Skeletal muscle cell (primary cell): Measurements from ENCODE around the gene ALOX5AP.

Experiments
- DNase-seq: peaks from one replicate; pipeline ENCODE4 v3.0.0-alpha.2; 2010; ENCODE audit warnings: low read depth
- H3K4me3 ChIP-seq: 2 replicates; pipeline ENCODE4 v1.5.1; 2011; ENCODE audit warnings: low read depth, mild to moderate bottlenecking, control low read depth, low read length, moderate library complexity

The ALOX5AP gene

DNA sequence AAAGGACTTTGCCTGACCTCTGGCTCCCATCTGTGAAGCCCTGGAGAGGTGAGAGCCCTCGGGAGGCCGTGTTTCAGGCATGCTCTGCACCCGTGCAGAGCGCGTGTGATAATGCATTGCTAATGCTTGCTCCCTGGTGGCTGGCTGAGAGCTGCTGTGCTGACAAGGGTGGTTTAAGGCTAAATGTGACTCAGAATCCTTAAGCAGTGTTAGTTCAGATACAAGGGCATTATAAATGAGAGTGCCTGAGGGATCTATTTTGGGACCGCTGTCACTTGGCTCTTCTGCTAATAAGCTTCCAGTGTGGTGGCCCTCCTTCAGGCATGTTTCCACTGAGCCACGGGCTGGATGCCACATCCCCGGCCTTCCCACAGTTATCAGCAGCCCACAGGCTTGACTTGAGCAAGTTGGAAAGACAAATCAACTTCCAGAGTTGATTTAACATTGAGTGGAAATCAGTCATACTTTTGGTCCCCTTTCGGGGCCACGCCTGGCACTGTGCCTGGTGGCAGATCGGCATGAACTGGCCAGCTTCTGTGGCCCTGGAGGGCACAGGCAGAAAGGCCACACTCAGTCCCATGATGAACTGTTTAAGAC lies 17.0 kb downstream of the ALOX5AP start:
- peak; percentile 31 for DNase-seq
- H3K4me3 ChIP-seq: no peak overlapping the region

DNA sequence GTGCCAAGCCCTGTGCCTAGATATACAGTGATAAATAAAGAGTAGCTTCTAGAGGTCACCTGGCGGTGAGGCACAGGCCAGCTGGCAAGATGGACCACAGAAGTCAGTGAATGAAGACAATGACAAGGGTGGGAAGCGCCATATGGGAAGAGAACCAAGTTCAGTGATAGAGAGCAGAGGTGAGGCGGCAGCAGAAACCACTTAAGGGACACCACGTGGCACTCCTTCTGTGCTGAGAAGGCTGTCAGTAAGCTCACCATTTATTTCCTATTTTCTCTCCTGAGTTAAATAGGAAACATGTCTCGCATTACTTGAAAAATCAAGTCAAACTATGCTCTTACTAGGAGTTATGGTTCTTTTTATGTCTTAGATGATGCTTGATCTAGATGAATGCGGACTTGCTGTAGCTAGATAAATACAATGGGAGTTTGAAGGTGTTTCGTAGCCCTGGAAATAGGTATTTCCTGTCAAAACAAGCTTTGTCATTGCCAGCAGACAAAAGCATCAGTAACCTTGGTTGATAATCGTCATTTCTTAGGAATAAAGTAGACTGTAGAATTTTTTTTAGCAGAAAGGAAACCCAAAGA lies 17.8 kb downstream of the ALOX5AP start:
- DNase-seq: no peak
- no peak overlapping the region for H3K4me3 ChIP-seq

DNA sequence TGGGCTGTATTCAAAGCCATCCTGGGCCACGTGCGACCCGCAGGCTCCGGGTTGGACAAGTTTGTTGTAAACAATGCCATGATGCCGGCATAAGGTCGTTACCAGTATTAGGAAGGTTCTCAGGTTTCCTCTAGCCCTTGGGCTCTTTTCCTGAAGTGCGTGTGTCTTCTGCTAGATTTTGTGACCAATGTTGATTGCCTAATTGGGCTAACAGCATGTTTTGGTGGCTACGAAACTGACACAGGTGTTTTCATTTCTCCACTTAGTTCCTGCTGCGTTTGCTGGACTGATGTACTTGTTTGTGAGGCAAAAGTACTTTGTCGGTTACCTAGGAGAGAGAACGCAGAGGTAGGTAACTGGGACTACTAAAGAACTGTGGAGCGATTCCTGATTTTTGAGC lies 20.3 kb downstream of the ALOX5AP start:
- no peak for DNase-seq
- H3K4me3 ChIP-seq: no peak overlapping the region

DNA sequence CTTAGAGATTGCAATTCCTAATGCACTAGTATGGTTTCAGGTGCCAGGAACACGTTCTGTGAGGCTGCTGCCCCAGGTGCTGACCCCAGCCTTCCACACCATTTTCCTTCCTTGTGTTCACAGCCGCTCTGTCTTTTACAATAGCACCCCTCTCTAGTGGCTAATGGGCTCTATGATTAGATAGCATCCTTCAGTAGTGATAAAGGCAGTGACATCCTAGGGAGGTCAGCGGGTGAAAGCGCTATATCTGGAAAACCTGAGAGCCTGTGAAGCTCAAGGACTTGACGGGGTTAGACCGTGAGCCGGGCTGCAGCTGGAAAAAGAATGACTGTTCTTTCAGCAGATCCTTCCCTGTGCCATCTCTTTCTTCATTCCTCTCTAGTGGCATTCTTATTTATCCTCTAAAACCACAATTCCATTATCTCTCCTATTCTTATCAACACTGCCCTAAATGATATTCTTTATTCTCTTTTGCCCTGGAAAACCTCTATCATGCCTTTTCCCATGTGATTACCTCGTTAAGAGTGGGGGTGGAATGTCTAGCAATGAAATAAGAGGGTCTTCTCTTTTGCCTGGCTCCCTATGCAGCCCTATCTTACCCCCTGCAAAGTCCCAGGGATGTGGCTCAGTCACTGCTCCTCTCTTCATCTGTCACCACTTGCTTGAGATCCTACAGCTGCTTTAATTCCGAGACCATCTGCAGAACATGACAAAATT lies 21.8 kb downstream of the ALOX5AP start:
- H3K4me3 ChIP-seq: no peak overlapping the region
- DNase-seq: no peak

DNA sequence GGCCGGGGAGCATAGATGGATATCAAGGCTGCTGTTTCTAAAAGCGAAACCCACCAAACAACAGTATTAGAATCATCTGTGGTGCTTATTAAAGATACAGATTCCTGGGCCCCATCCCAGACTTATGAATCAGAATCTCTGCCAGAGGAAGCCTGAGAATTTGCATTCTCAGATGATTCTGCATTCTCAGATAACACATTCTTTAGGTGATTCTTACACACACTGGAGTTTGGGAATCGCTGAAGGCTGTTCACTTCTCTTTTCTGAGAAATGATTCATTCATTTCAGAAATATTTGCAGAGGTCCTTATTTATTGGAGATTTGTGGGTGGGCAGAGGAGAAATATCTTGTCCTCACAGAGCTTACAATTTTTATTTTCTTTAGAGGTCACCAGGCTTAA lies 24.4 kb downstream of the ALOX5AP start:
- no peak overlapping the region for H3K4me3 ChIP-seq
- DNase-seq: no peak

DNA sequence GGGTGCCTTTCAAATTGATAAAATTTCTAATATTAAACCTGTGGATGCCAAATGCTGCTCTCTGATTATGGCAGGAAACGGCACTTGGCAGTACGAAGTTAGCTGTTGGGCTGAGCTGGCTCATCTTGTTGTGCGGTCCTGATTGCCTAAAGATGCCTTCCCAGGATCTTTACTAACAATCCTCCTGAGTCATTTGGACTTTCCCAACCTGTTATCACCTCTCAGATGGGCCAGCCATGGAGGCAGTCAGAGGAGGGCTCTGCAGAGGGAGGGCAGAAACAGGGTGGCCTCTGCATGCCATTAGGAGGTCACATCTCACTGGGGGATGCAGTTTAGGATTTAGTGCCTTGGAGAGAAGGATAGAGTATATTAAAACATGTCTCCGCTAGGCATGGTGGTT lies 27.3 kb downstream of the ALOX5AP start:
- no peak for DNase-seq
- H3K4me3 ChIP-seq: no peak overlapping the region

DNA sequence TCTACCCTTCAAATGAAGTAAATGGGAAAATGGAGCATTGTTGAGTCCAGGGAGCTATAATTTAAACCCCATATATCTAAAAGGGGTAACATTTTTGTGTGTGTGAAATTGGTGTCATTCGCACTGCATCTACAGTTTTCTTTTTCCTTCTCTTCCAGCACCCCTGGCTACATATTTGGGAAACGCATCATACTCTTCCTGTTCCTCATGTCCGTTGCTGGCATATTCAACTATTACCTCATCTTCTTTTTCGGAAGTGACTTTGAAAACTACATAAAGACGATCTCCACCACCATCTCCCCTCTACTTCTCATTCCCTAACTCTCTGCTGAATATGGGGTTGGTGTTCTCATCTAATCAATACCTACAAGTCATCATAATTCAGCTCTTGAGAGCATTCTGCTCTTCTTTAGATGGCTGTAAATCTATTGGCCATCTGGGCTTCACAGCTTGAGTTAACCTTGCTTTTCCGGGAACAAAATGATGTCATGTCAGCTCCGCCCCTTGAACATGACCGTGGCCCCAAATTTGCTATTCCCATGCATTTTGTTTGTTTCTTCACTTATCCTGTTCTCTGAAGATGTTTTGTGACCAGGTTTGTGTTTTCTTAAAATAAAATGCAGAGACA lies 28.6 kb downstream of the ALOX5AP start:
- H3K4me3 ChIP-seq: no peak overlapping the region
- no peak for DNase-seq

DNA sequence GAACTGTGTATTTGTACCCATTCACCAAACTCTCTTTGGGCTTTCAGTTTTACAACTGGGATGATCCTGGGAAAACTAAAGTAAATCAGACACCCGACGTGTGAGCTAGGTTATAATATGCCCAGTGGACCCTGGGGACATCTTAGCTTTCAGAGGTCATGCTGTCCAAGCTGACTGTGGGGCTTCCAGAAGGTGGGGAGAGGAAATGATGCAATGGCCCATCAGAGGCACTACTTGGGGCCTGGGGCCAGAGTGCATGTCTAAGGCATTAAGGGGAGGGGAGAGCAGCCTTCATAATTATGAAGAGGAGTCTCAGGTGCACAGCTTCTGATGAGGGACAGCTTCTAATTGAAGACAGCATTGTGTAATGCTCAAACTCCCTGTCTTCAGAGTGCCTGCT lies 30.9 kb downstream of the ALOX5AP start:
- DNase-seq: no peak
- H3K4me3 ChIP-seq: no peak overlapping the region

DNA sequence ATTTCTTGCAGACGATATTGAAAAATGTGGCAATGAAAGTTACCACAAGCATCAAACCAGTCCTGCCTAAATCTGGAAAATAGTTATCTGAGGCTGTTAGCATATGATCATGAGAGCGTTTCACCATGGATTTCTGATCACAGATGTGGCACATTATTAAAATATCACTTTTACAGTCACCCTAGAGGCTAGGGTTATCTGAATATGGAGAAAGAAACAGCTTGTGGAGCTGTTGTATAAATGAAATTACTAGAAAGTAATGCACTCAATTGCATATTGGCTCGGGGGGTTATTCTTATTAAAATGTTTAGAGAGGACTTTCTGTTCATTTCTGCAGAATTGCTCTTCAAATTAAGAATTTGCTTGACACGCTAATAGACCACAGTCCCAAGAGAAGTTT lies 35.6 kb downstream of the ALOX5AP start:
- H3K4me3 ChIP-seq: no peak overlapping the region
- DNase-seq: no peak

DNA sequence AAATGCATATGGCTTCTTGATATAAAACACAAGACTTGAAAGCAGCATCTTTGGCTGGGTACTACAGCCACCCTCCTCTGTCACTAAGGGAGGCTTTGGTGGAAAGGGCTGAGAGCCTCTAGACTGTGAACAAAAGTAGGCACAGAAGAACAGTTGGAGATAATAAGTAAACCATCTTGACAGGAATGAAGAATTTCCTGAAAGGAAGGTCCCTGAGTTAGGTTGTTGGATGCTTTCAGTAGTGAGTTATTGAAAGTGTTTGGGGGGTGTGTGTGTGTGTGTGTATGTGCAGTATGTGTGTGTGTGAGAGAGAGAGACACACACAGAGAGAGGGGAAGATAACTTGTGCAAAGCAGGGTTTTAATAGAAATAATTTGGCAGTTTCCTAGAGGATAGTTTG lies 38.2 kb downstream of the ALOX5AP start:
- no peak for DNase-seq
- no peak overlapping the region for H3K4me3 ChIP-seq

DNA sequence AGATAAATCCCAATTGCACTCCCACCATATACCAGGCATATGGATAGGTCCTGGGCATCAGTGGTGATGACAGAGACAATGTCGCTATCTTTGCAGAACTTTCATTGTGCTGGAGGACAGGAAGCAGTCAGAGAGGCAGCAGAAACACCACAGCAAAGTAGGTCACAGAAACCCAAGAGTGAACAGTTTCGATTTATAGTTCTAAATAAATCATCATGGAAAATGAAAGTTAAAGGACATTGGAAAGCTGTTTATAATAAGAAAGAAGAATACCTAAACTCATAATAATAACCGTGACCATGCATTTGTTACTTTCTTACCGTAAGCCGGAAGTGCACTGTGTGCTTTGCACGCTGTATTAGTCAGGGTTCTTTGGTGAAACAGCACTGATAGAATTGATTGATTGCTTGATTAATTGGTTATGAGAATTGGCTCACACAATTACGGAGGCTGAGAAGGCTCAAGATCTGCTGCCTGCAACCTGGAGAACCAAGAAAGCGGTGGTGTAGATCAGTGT lies 38.9 kb downstream of the ALOX5AP start:
- no peak overlapping the region for H3K4me3 ChIP-seq
- no peak for DNase-seq

DNA sequence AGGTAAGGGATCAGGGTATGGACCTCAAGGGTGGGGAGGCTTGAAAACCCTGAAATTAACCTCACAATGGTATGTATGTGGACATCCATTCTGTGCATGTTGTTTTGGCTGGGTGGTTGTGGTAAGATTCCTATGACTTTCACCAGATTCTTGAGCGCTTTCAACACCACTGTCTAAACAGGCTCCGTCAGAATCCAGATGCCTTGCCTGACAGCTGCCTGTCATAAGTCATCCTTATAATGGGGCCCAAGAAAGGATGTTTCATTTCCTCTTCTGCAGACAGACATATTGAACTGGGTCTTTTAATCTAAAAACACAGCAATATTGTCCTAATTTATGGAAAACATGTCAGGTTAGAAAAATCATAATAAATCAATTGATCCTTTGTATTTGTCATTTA lies 41.3 kb downstream of the ALOX5AP start:
- DNase-seq: no peak
- no peak overlapping the region for H3K4me3 ChIP-seq

DNA sequence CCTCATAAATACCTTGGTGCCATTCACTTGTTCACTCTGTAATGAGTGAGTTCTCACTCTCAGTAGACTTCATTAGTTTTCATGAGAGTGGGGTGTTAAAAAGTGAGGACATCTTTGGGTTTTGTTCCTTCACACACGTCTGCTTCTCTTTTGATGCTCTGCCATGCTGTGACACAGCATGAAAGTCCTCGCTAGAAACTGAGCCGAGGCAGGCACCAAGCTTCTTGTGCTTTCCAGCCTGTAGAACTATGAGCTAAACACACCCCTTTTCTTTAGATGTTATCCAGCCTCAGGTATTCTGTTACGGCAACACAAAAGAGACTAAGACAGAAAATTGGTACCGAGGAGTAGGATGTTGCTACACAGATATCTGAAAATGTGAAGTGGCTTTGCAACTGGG lies 43.7 kb downstream of the ALOX5AP start:
- H3K4me3 ChIP-seq: no peak overlapping the region
- no peak for DNase-seq

DNA sequence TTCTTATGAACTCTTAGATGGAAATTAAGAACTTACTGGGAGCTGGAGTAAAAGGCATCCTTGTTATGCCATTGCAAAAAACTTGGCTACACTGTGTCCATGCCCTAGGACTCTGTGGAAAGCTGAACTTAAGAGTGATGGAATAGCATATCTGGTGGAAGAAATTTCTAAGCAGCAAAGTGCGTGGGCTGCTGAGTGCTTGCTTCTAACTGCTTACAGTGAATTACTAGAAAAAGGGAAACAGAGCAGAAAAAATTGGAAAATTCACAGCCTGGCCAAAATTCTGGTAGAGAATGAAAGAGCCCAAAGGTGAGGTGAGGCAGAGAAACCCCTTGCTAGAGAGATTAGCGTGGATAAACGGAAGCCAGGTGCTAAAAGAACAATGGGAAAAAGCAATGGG lies 44.3 kb downstream of the ALOX5AP start:
- no peak overlapping the region for H3K4me3 ChIP-seq
- no peak for DNase-seq

DNA sequence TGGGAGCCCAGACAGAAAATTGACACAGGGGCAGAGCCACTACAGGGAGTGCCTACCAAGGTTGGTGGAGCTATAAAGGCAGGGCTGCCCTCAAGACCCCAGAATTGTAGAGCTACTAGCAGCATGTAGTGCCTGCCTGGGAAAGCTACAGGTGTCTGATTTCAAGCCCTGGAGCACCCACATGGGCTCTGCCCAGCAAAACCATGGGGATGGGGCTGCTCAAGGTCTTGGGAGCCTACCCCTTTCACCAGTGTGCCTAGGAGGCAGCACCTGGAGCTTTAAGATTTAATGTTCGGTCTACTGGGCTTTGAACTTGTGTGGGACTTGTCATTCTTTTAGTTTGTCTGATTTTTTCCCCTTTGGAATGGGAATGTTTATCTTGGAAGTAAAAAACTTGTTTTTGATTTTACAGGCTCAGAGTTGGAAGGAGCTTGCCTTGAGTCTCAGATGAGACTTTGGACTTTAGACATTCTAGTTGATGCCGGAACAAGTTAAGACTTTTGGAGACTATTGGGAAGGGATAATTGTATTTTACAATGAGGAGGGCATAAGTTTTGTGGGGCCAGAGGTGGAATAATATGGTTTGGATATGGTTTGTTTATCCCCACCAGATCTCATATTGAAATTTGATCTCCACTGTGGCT lies 45.1 kb downstream of the ALOX5AP start:
- DNase-seq: no peak
- no peak overlapping the region for H3K4me3 ChIP-seq

DNA sequence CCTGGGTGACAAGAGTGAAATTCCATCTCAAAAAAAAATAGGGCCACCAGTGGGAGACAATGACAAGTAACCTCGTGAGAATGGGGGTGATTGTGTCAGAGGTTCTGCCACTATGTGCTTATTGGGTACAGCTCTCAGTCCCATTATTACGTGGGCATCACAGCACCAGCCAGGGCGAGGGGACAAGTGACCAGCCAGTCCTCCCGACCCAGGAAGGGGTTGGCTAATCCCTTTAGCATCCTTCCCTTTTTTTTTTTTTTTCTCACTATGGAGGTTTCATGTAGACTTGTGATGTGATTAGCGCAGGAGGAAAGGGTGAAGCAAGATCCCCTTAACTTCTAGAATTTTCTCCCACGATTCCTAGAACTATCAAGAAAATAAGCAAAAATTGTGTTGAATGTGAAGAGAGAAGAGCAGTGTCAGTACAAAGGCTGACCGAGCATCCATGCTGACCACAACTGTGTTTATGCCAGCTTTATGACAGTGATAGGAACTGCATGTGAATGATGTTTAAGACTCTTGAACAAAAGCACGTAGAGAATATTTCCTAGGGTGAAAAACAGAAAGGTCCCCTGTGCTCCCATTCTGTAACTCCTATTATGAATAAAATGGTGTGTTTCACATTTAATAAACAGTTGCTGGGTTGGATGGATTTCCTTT lies 50.0 kb downstream of the ALOX5AP start:
- DNase-seq: no peak
- no peak overlapping the region for H3K4me3 ChIP-seq

DNA sequence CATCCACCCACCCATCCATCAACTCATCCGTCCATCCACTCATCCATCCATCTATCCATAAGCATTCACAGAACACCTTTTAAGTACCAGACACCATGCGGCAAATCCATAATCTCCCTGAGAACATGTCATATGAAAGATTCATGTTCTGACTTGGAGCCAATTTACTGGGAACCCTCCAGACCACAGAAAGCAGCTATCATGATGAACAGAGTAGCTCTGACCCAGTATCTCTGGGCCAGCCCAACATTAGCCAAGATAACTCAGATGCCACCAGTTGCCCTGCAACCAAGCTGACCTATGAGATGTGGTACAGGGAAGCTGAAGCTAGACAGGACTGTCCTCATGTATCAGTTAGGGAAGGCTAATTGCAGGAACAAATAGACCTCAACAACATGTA lies 51.3 kb downstream of the ALOX5AP start:
- DNase-seq: no peak
- H3K4me3 ChIP-seq: no peak overlapping the region

DNA sequence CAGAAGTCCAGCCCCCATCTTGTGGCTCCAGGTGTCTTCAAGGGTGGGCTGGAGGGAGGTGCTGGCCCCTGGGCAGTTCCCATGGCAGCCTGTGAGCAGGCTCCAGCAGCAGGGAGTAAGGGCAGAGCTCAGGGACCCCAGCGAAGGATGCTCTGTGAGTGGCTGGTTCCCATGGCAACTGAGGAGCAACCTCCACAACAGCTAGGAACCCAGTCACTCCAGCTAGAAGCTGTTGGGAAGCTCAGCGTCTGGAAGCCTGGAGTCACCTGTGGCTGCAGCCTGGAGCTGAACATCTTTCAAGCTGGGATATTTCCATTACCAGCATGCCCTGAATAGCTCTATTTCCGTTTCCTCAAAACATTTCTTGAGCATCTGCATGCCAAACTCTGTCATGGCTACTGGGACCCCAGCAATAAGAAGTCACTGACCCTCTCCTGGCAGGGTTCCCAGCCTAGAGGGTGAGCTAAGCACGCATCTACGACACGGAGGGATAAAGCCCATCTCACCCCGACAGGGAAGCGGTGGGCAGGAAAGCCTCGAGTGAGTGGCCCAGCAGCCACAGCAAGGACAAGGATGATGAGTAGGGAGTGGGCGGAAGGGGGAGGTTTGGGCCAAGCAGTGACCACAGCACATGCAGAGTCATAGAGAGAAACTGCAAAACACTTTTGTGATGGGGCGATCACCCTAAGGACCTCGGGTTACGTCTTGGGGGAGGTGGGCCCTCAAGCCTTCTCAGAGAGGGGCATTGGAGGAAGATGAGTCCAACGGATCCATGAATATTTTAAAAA lies 52.6 kb downstream of the ALOX5AP start:
- no peak overlapping the region for H3K4me3 ChIP-seq
- no peak for DNase-seq
